Measurements from ENCODE around the gene DNAAF1. TPM values are rescaled to one million over a fixed set of nuclear protein-coding genes. Genes with fewer than 3 reads are reported as not detected.

The DNAAF1 gene
- total RNA-seq, 4 donors from 2014 or later, result under 0.01 TPM; not detected in 3

GRCh38 chr16:84177741-84178073 is 32.6 kb downstream of the DNAAF1 start:
- TF ChIP-seq CTCF (IDR thresholded peaks at IDR 0.05), result no peak
- no peak for TF ChIP-seq POLR2A (IDR thresholded peaks at IDR 0.05)
- intact Hi-C loops (cut with DNase I), result no loop called here
- peaks cover 20 to 52% (median 28%) of the 10 kb centered on the region in 3 donors for H3K4me1 ChIP-seq
- no peaks in the 10 kb centered on the region for H3K27me3 ChIP-seq
- peaks cover 22 to 49% (median 24%) of the 10 kb centered on the region in 3 donors for H3K36me3 ChIP-seq
- H3K27ac ChIP-seq, result peak overlapping the region; percentile 60 to 87 (median 78)
- no peaks in the 10 kb centered on the region for H3K9me3 ChIP-seq
- WGBS, 2 donors, result 26 to 48% methylated on average over 8 of the region's 9 CpGs
- no peak for DNase-seq
- no peak overlapping the region for H3K4me3 ChIP-seq

DNA sequence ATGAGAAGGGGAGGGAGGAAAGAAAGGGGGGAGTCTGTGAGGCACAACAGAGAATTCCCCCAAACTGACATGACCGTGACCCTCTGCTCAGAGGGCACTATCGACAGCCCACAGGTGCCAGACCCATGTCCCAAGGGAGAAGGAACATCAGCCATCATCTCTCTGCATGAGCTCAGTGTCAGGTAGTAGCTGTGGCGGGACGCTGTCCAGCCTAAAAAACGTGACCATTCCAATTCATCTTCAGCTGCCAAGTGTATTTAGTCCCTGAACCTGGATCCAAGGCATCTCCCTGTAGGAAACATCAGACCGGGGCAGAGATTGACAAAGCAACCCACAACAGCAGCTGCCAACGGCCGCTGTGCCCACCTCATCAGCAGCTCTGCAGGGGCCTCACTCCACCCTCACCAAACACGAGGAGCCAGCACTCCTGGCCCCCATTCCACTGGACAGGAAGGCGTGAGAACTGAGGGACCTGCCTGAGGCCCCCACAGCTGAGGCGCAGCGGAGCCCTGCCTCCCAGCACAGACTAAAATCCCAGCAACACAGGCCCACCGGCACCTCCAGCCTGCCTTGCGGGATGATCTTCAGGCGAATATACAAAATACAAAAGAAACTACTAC is 33.1 kb downstream of the DNAAF1 start:
- no peak for TF ChIP-seq POLR2A (IDR thresholded peaks at IDR 0.05)
- no peak for TF ChIP-seq CTCF (IDR thresholded peaks at IDR 0.05)
- Histone ChIP-seq H3K27ac (peak overlapping the region in 3 of 4 donors; percentile 60 to 85 (median 70)), H3K4me3 (no peak overlapping the region), H3K9me3 (no peaks in the 10 kb centered on the region), H3K4me1 (peaks cover 20 to 57% (median 28%) of the 10 kb centered on the region in 3 donors), H3K27me3 (no peaks in the 10 kb centered on the region), H3K36me3 (peaks cover 22 to 54% (median 29%) of the 10 kb centered on the region in 3 donors)
- intact Hi-C loops (cut with DNase I), result no loop called here
- no peak for DNase-seq
- WGBS, 2 donors, result 52 to 91% methylated on average over 2 to 7 of the region's 15 CpGs

DNA sequence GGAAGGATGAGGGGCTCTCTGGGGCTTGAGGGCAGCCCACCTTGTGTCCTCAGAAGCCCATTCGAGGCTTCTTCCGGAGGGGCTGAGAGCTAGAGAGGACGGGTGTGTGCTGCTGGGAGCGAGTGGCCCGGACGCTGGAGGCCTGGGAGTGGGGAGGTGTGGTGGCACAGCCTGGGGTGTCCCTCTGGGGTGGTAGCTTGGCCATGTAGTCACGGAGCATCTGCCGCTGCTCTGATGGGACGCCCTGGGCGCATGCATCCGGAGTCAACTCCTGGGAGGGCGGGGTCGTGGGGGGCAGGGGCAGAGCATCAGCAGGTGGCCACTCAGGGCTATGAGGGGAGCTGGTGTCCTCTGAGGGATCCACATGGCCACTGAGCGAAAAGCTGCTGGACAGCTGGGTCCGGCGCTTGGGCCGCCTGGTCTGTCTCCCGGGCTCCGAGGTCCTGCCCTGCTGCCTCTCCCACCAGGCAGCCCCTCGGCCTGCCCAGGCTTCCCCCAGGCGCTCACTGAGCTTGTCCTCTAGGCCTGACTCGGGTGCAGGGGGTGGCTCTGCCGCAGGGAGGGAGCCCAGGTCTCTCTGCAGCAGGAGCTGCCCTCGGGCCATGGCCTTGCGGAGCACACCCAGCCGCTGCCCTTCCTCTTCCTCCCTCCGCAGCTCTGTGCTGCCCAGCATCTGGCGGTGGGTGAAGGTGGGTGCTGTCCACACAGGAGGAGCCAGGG is 33.9 kb downstream of the DNAAF1 start:
- whole genome bisulfite sequencing, 2 donors, result 80% methylated on average over 1 to 3 of the region's 28 CpGs
- Histone ChIP-seq H3K4me1 (peaks cover 20 to 65% (median 28%) of the 10 kb centered on the region in 3 donors), H3K36me3 (peaks cover 22 to 62% (median 31%) of the 10 kb centered on the region in 3 donors), H3K4me3 (no peak overlapping the region), H3K27ac (peak overlapping the region in 1 of 4 donors; percentile 85), H3K9me3 (no peaks in the 10 kb centered on the region), H3K27me3 (no peaks in the 10 kb centered on the region)
- no peak for TF ChIP-seq POLR2A (IDR thresholded peaks at IDR 0.05)
- TF ChIP-seq CTCF (IDR thresholded peaks at IDR 0.05), result no peak
- DNase-seq, result no peak
- intact Hi-C loops (cut with DNase I), result no loop called here

- Histone ChIP-seq H3K9me3 (no peaks in the 10 kb centered on the region), H3K4me3 (no peak overlapping the region), H3K27me3 (no peaks in the 10 kb centered on the region), H3K4me1 (peaks cover 20 to 70% (median 28%) of the 10 kb centered on the region in 3 donors), H3K27ac (no peak overlapping the region), H3K36me3 (peaks cover 22 to 69% (median 31%) of the 10 kb centered on the region in 3 donors)
- 89 to 91% methylated on average over 6 to 8 of the region's 33 CpGs for WGBS, 2 donors
- intact Hi-C loops (cut with DNase I), result loop anchor here (10.0 kb wide), 1 partner anchor 95 kb away; no protein-coding TSS in a partner anchor
- TF ChIP-seq CTCF (IDR thresholded peaks at IDR 0.05) (no peak), POLR2A (IDR thresholded peaks at IDR 0.05) (no peak)
- no peak for DNase-seq
Observed at GRCh38 chr16:84179612-84180320, 34.7 kb downstream of the DNAAF1 start.

All from esophagus squamous epithelium (tissue), 5 donors.